NCI-H510A treated with DMSO at 0.1 percent for 48 hours (cell line): ENCODE data around the gene MUC5B.

ENCODE experiments used
- DNase-seq: peaks from one replicate; lab custom pipeline; 2025; lab: John Stamatoyannopoulos, UW

Gene MUC5B

GRCh38 chr11:1301220-1302000, 78.5 kb downstream of the MUC5B start:
- no peak for DNase-seq

- DNase-seq: no peak
Measured at GRCh38 chr11:1302041-1302460, 79.2 kb downstream of the MUC5B start.

- DNase-seq: no peak
Measured at GRCh38 chr11:1302461-1303125, 79.7 kb downstream of the MUC5B start.

DNA sequence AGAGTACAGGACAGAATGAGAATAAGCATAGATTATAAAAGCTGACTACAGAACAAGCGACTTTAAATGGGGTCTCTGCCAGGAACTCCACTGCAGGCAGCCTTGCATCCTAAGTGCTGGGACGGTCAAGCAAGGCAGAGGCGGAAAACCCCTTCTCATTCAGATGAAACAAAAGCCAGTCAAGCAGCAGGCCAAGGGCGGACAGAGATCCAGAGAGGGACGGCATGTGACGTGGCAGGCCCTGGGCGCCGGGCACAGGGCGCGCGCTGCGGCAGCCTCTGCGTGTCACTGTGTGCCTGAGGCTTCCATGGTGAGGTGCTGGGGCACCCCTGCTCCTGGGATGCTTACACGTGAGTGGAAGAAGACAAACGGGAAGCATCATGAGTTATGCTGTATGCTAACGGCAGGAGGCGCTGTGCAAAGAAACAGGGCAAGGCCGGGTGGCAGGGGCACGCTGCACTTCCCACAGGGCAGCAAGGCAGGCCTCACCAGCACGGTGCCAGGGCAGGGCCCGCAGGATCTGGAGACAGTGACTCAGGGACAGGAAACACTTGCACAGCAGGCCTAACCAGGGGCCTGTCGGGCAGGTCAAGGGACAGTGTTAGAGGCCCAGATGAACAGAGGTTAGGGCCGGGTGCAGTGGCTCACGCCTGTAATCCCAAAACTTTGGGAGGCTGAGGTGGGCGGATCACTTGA, 80.4 kb downstream of the MUC5B start:
- no peak for DNase-seq

DNA sequence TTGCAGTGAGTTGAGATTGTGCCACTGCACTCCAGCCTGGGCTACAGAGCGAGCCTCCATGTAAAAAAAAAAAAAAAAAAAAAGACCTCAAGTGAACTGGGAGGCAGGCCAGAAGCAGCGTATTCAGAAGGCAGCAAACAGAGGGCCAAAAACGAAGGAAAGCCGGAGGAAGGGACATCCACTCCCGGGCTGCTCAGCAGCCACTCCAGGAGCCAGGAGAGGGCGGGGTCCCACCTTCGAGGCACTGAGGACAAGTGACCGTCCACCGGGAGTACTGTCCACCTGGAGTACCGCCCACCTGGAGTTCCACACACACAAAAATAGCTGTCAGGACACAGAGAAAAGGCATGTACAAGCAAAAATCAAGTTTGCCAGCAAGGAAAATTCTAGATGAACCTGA, 81.1 kb downstream of the MUC5B start:
- no peak for DNase-seq

- DNase-seq: no peak
Measured at GRCh38 chr11:1304380-1304779, 81.5 kb downstream of the MUC5B start.

DNA sequence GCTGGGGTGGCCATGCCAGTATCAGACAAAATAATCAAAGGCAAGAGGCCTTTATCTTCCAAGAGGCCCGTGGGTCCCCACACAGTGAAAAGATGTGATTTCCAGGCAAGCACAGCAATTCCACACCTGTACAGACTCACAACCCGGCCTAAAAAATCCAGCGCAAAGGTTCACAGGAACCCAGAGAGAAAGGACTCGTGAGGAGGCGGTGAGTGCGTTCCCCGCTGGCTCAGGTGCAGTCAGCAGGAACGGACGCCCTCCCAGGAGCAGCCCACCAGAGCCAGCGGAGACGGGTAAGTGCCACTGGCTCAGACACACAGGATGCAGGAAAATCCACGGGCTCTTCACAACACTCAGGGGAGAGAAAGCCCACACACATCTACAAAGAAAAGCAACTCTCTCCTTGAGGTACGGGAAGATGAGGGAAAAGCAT, 82.2 kb downstream of the MUC5B start:
- no peak for DNase-seq

- no peak for DNase-seq
Measured at GRCh38 chr11:1305501-1306056, 82.7 kb downstream of the MUC5B start.

DNA sequence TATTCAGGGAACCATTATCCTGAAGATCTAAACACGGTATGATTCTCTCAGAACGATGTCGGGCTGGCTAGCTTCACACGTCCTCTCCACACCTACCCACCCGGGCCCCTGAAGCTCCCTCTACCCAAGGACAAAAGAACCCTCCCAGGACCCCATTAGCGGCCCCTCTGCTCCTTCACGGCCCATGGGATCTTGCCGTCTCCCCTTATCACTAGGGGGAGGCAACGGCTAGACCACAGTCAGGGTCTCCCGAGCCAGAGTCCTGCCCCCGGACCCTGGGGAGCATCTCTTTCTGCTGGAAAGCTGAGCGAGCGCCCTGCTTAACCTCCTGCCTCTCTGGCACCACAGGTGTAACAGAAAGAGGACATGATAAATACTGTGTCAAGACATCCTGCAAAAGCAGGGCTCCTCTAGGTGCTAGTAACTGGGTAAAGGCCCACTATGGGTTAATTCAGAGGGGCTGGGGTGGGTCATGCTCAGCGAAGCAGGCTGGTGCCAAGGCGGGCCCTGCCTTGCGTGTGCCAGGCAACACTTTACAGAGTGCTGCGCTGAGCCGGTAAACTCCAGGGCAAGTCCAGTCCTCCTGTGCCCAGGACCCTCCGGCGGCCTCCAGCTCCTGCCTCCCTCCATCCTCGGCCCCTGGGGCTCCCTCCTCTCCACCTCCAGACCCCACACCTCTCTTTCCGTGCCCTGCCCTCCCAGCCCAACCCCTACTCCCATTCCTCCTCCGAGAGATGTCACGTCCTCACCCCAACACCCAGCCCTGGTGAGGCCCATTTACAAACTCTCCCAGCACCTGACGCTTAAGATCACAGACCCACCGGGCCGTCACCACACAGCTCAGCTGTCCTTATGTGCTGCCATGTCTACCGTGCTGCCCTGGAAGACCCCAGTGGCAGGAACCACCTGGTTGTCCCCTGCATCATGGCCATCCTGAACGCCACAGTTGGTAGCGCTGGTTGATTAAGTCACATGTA, 83.6 kb downstream of the MUC5B start:
- no peak for DNase-seq

GRCh38 chr11:1307163-1307870, 84.5 kb downstream of the MUC5B start:
- no peak for DNase-seq

DNA sequence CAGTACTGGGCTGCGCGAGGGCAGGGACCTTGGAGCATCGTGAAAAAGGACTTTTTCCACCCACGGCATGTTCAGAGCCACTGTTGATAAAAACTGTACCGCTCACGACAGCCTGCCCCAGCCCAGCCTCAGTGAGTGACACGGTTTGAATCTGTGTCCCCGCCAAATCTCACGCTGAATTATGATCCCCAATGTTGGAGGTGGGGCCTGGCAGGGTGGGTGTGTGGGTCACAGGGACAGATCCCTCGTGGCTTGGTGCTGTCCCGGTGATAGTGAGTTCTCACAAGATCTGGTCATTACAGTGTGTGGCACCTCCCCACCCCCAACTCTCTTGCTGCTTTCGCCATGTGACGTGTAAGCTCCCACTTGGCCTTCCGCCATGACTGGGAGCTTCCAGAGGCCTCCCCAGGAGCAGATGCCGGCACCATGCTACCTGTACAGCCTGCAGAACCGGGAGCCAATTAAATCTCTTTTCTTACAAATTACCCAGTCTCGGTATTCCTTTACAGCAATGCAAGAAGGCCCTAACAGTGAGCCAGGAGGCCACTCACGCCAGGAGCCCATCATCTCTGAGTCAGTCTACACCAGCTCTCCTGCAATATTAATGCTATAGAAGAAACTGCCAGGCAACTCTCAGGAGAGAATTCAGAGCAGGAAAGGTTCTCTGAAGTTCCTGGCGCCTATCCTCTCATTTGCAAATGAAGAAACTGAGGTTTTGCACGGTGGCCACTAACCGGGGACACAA, 85.3 kb downstream of the MUC5B start:
- no peak for DNase-seq

DNA sequence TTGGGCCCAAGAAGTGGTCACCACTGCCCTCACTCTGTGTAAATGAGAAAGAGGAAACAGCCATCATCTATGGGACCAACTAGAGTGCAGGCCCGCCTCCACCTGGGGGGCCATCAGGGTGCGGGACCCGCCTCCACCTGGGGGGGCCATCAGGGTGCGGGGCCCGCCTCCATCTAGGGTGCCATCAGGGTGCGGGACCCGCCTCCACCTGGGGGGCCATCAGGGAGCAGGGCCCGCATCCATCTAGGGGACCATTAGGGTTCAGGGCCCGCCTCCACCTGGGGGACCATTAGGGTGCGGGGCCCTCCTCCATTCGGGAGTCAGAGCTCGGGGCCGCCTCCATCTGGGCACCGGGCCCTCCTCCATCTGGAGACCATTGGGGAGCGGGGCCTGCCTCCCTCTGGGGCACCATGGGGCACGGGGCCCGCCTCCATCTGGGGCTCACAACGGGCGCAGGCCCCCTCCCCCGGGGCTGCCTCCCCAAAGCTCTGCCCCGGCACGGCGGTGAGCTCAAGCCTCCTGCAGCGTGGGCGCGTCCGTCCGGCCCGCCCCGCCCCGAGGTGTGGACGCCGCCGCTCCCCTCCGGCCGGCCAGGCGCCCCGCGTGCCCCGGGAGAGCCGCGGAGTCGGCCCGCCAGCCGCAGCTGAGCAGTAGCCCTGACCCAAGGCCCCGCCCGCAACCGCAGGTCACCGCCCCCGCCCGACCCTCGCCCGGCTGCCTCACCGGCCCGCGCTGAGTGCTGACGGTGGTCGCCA, 86.1 kb downstream of the MUC5B start:
- DNase-seq: no peak

- peak; percentile 52 for DNase-seq
Measured at GRCh38 chr11:1309498-1310317, 86.8 kb downstream of the MUC5B start, which contains the start of gene TOLLIP. TOLLIP (minus strand) TSS chr11:1309632; CDS start chr11:1309498, 134 bp downstream.

DNA sequence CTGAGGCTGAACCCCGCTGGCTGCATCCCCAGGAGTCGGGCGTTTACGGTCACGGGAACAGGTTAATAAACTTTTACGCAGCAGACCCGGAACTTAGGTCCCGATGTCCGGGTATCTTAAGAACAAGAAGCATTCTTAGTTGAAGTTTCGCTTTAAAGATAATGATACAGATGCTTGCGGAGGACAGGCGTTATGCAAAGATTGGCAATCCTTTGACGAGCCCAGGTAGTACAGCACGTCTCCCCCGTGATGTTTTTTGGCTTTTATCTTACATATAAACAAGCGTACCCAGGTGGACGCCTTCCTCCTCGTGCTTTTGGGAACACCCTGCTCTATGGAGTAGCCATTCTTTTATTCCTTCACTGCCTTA, 87.4 kb downstream of the MUC5B start:
- DNase-seq: no peak

DNA sequence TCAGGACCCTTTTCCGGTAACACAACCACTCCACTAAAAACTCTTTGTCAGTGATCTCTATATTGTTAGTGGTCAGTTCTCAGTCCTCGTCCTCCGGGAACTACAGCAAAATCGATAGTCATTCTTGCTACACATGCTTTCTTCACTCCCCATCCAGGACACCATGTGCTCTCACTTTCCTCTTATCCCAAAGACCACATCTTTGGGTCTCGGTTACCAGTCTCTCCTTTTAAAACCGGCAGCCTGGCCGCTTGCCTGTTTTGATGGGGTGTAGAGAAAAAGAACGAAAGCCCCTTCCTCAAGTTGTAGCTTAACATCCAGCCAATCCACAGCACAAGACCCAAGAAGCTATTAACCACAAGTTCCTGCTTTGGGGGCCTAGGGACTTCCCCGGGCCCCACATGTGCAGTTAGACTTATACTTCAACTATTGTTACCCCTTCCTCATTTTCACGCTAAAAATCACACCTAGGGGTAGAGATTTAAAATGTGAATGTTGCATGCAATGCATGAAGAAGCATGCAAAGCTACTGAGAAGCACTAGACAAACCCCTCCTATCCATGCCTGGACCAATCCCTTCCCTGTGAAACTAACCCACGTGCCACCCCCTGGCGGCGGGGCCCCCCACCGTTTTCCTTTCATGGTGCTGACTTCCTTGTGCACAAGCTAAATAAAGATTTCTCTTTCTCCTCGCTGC, 88.1 kb downstream of the MUC5B start:
- DNase-seq: no peak
